Prostate gland (tissue), 2 donors: ENCODE data around the gene PRDM16.

Source experiments
- CTCF ChIP-seq, 4 experiments: fragments of 200-600 bp in 2 of 4; fragments of 450-650 bp in 2 of 4; sonication (generic) in 2 of 4; IDR thresholded peaks; 1 replicate in 3 of 4; 2 replicates in 1 of 4; pipeline ENCODE4 v1.5.1; 2016 to 2019; ENCODE audit warnings: antibody characterized with exemption in 4 of 4, mild to moderate bottlenecking in 2 of 4, moderate library complexity in 2 of 4
- POLR2A ChIP-seq: fragments of 450-650 bp; IDR thresholded peaks from one replicate; pipeline ENCODE4 v1.6.1; 2016; ENCODE audit warnings: antibody characterized with exemption, mild to moderate bottlenecking

DNA sequence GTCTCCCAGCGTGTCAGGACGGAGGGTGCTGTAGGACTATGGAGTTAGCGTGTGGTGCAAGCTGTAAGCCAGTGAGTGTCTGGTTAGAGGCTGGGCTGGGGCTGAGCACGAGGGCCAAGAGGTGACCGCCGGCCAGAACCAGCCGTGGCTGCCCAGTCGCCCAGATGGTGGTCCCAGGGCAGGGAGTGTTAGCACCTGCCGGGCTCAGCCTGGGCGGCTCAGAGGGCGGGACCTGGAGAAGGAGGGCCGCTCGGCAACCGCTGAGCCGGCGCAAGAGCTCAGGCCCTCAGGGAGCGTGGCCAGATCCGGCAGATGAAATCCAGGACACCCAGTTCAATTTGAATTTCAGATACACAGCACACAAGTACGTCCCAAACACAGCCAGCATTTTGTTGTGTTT is 87.9 kb downstream of the PRDM16 start:
- TF ChIP-seq CTCF (IDR thresholded peaks at IDR 0.05) = no peak
- TF ChIP-seq POLR2A = no peak
